LNCaP clone FGC (cell line): ENCODE data around the gene RHOF.

Experiments
- DNase-seq: peaks from one replicate; pipeline ENCODE4 v3.0.0-alpha.2; 2011; ENCODE audit warnings: low read depth
- H3K4me3 ChIP-seq: 2 replicates; pipeline ENCODE4 v1.5.1; 2011; ENCODE audit warnings: mild to moderate bottlenecking, low read depth, low read length, control low read depth
- CTCF ChIP-seq: IDR thresholded peaks from 2 replicates; pipeline ENCODE4 v1.5.1; 2012; ENCODE audit warnings: mild to moderate bottlenecking; ENCODE audit not compliant: control insufficient read depth, insufficient read depth; ENCODE audit errors: extremely low read depth

The RHOF gene

GRCh38 chr12:121826318-121827150 is 33.0 kb upstream of the RHOF start:
- no peak for TF ChIP-seq CTCF
- no peak for DNase-seq
- H3K4me3 ChIP-seq, result no peak overlapping the region

- H3K4me3 ChIP-seq, result no peak overlapping the region
- DNase-seq, result no peak
- TF ChIP-seq CTCF, result no peak
These were observed 31.6 kb upstream of the RHOF start for GRCh38 chr12:121825041-121825523.

GRCh38 chr12:121823727-121824115 is 30.2 kb upstream of the RHOF start:
- no peak for TF ChIP-seq CTCF
- no peak for DNase-seq
- no peak overlapping the region for H3K4me3 ChIP-seq

- H3K4me3 ChIP-seq, result no peak overlapping the region
- no peak for TF ChIP-seq CTCF
- DNase-seq, result no peak
These were observed 29.7 kb upstream of the RHOF start for GRCh38 chr12:121823101-121823726.

GRCh38 chr12:121822393-121823100 is 29.1 kb upstream of the RHOF start:
- no peak for DNase-seq
- TF ChIP-seq CTCF, result no peak
- H3K4me3 ChIP-seq, result no peak overlapping the region

GRCh38 chr12:121820056-121820455 is 26.6 kb upstream of the RHOF start:
- TF ChIP-seq CTCF, result no peak
- no peak for DNase-seq
- H3K4me3 ChIP-seq, result no peak overlapping the region
